Gastrocnemius medialis (tissue), 4 donors: ENCODE measurements around the gene YY1AP1. TPM values are rescaled to one million over a fixed set of nuclear protein-coding genes. Genes with fewer than 3 reads are reported as not detected.
"Not testable (repeated sequence)": the region's sequence is repeated elsewhere in the genome, so short reads cannot be mapped to it uniquely, and the experiment has no call there.

ENCODE experiments used
- ATAC-seq, 2 donors: fragments of 150-250 bp; one replicate each; pipeline ENCODE4 v1.9.1; 2016
- DNase-seq, 2 donors: peaks; one replicate each; pipeline ENCODE4 v3.0.0-alpha.2; 2019
- H3K27ac ChIP-seq, 4 donors: fragments of 200-600 bp; sonication (generic); 1 replicate in 1 of 4; 2 replicates in 3 of 4; pipeline ENCODE4 v1.5.1; 2016 to 2018; ENCODE audit warnings: mild to moderate bottlenecking in 2 of 4, moderate library complexity in 1 of 4
- H3K27me3 ChIP-seq, 3 donors: fragments of 200-600 bp; sonication (generic) in 2 of 3; 1 replicate in 1 of 3; 2 replicates in 2 of 3; pipeline versions ENCODE4 v1.5.1 to v1.6.0; 2016 to 2019; ENCODE audit warnings: mild to moderate bottlenecking in 1 of 3, moderate library complexity in 1 of 3
- H3K36me3 ChIP-seq, 2 donors: fragments of 200-600 bp; sonication (generic) in 1 of 2; one replicate each; pipeline ENCODE4 v1.5.1; 2017 to 2018
- H3K4me1 ChIP-seq, 2 donors: fragments of 200-600 bp; sonication (generic) in 1 of 2; one replicate each; pipeline ENCODE4 v1.5.1; 2016 to 2017; ENCODE audit warnings: mild to moderate bottlenecking in 2 of 2
- H3K4me3 ChIP-seq, 4 donors: fragments of 200-600 bp; sonication (generic) in 3 of 4; 1 replicate in 1 of 4; 2 replicates in 3 of 4; pipeline ENCODE4 v1.5.1; 2016 to 2019; ENCODE audit warnings: mild to moderate bottlenecking in 2 of 4
- H3K9me3 ChIP-seq, 3 donors: fragments of 200-600 bp; sonication (generic) in 2 of 3; 1 replicate in 1 of 3; 2 replicates in 2 of 3; pipeline ENCODE4 v1.5.1; 2016 to 2019
- CTCF ChIP-seq, 5 experiments: fragments of 450-650 bp in 3 of 5; fragments of 200-600 bp in 2 of 5; sonication (generic) in 2 of 5; IDR thresholded peaks in 4 of 5; conservative IDR thresholded peaks in 1 of 5; 1 replicate in 4 of 5; 2 replicates in 1 of 5; pipeline ENCODE4 v1.5.1; 2016 to 2019; ENCODE audit warnings: antibody characterized with exemption in 5 of 5, mild to moderate bottlenecking in 3 of 5, moderate library complexity in 3 of 5
- POLR2A ChIP-seq, 2 donors: fragments of 450-650 bp; IDR thresholded peaks; one replicate each; pipeline ENCODE4 v1.6.1; 2017; ENCODE audit warnings: antibody characterized with exemption in 2 of 2, mild to moderate bottlenecking in 2 of 2, moderate library complexity in 2 of 2
- in situ Hi-C, 4 donors: fragments of 200-750 bp; cut with MboI; loops; one replicate each; pipeline versions ENCODE4 v1.15.0 to v1.8.0; 2017; ENCODE audit warnings: low sequenced_read_pairs in 4 of 4
- intact Hi-C: fragments of 100-400 bp; cut with DNase I; formaldehyde crosslinking; loops from one replicate; pipeline ENCODE4 v1.15.1; 2023; ENCODE audit warnings: low total_unique reads
- total RNA-seq, 4 donors: library from RNA; depleted of rRNA; stranded (reverse); fragments of >200 nt; gene quantifications; one replicate each; pipeline versions ENCODE4 v1.1.0 to v1.2.3, GENCODE V29; 2016

The YY1AP1 gene
- total RNA-seq, 4 donors from 2014 or later: 81.6 to 162 (median 120) TPM

GRCh38 chr1:155698382-155699038 lies 9.9 kb upstream of the YY1AP1 start:
- Histone ChIP-seq H3K4me1 (peaks cover 26 to 31% of the 10 kb centered on the region in 2 donors), H3K36me3 (no peaks in the 10 kb centered on the region), H3K27me3 (no peaks in the 10 kb centered on the region), H3K4me3 (no peak overlapping the region), H3K9me3 (no peaks in the 10 kb centered on the region), H3K27ac (no peak overlapping the region)
- intact Hi-C loops (no loop called here), in situ Hi-C loops (no loop called here)
- no peak for DNase-seq
- TF ChIP-seq CTCF (IDR thresholded peaks at IDR 0.05 in 4 of 5, conservative IDR thresholded peaks at IDR 0.05 in 1 of 5) (no peak), POLR2A (IDR thresholded peaks at IDR 0.05) (no peak)
- no peak for ATAC-seq

- intact Hi-C loops, H3K36me3 ChIP-seq, ATAC-seq, H3K4me3 ChIP-seq, in situ Hi-C loops, H3K27ac ChIP-seq, DNase-seq, H3K27me3 ChIP-seq, H3K9me3 ChIP-seq: not testable (repeated sequence)
- H3K4me1 ChIP-seq: peaks cover 26 to 31% of the 10 kb centered on the region in 2 donors
These were observed 9.0 kb upstream of the YY1AP1 start for GRCh38 chr1:155697616-155698015.

GRCh38 chr1:155697046-155697445 lies 8.5 kb upstream of the YY1AP1 start:
- no peak for DNase-seq
- no peak for TF ChIP-seq CTCF (IDR thresholded peaks at IDR 0.05 in 4 of 5, conservative IDR thresholded peaks at IDR 0.05 in 1 of 5)
- no peak for TF ChIP-seq POLR2A (IDR thresholded peaks at IDR 0.05)

GRCh38 chr1:155696524-155696923 lies 8.0 kb upstream of the YY1AP1 start:
- Histone ChIP-seq H3K4me1 (peaks cover 26 to 32% of the 10 kb centered on the region in 2 donors), H3K27me3 (no peaks in the 10 kb centered on the region), H3K36me3 (peaks cover 0 to 11% of the 10 kb centered on the region in 2 donors), H3K9me3 (no peaks in the 10 kb centered on the region), H3K27ac (no peak overlapping the region), H3K4me3 (no peak overlapping the region)
- ATAC-seq (no peak), DNase-seq (no peak)
- TF ChIP-seq CTCF (IDR thresholded peaks at IDR 0.05 in 4 of 5, conservative IDR thresholded peaks at IDR 0.05 in 1 of 5) (no peak), POLR2A (IDR thresholded peaks at IDR 0.05) (no peak)
- in situ Hi-C loops (no loop called here), intact Hi-C loops (no loop called here)

More at GRCh38 chr1:155697046-155697445, 8.5 kb upstream of the YY1AP1 start:
- Histone ChIP-seq H3K27ac (no peak overlapping the region), H3K27me3 (no peaks in the 10 kb centered on the region), H3K4me1 (peaks cover 26 to 31% of the 10 kb centered on the region in 2 donors), H3K4me3 (no peak overlapping the region), H3K9me3 (no peaks in the 10 kb centered on the region), H3K36me3 (peaks cover 0 to 6% of the 10 kb centered on the region in 2 donors)
- intact Hi-C loops: no loop called here
- in situ Hi-C loops: no loop called here
- ATAC-seq: no peak

GRCh38 chr1:155695608-155696007 lies 7.0 kb upstream of the YY1AP1 start:
- peak overlapping the region in 2 of 4 donors; percentile 3 to 48 for H3K27ac ChIP-seq
- H3K4me1 ChIP-seq: peaks cover 28 to 40% of the 10 kb centered on the region in 2 donors
- no peak for DNase-seq
- peaks cover 0 to 18% of the 10 kb centered on the region in 2 donors for H3K36me3 ChIP-seq
- no peak for ATAC-seq
- H3K9me3 ChIP-seq: no peaks in the 10 kb centered on the region
- no peak for TF ChIP-seq POLR2A (IDR thresholded peaks at IDR 0.05)
- TF ChIP-seq CTCF (IDR thresholded peaks at IDR 0.05 in 4 of 5, conservative IDR thresholded peaks at IDR 0.05 in 1 of 5): no peak
- intact Hi-C loops: no loop called here
- peak overlapping the region in 1 of 4 donors; percentile 2 for H3K4me3 ChIP-seq
- no peaks in the 10 kb centered on the region for H3K27me3 ChIP-seq
- in situ Hi-C loops: no loop called here
